ENCODE data around the gene FBRS. TPM values are rescaled to one million over a fixed set of nuclear protein-coding genes. Genes with fewer than 3 reads are reported as not detected.

The FBRS gene
- total RNA-seq, 1 donor from 2014 or later, result 66.7 TPM

DNA sequence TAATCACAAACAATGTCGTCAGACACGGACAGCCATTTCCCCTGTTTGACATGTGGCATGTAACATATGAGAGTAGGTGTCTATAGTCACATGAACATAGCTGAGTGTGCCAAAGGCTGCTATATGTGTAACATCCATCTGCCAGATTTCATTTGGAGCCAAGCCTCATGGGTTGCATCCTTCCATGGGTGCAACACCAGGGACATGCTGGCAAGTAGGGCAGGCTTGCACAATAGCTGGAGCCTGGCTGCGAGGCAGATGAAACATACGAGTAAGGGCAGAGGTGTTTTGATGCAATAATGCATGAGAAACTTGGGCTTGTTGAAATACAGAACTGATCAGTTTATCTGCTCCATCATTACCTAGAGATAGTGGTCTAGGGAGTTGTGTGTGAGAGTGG, 39.0 kb upstream of the FBRS start:
- Mint-ChIP-seq H3K27ac (ENCODE audit: unreplicated experiment) (no peak overlapping the region), H3K4me1 (ENCODE audit: low read depth, unreplicated experiment) (no peaks in the 10 kb centered on the region), H3K4me3 (ENCODE audit: unreplicated experiment) (no peak overlapping the region), H3K36me3 (ENCODE audit: unreplicated experiment) (no peaks in the 10 kb centered on the region), H3K9me3 (ENCODE audit: unreplicated experiment) (peaks cover 4% of the 10 kb centered on the region), H3K27me3 (ENCODE audit: unreplicated experiment) (peaks cover 3% of the 10 kb centered on the region)
- TF ChIP-seq, protein P1, sequence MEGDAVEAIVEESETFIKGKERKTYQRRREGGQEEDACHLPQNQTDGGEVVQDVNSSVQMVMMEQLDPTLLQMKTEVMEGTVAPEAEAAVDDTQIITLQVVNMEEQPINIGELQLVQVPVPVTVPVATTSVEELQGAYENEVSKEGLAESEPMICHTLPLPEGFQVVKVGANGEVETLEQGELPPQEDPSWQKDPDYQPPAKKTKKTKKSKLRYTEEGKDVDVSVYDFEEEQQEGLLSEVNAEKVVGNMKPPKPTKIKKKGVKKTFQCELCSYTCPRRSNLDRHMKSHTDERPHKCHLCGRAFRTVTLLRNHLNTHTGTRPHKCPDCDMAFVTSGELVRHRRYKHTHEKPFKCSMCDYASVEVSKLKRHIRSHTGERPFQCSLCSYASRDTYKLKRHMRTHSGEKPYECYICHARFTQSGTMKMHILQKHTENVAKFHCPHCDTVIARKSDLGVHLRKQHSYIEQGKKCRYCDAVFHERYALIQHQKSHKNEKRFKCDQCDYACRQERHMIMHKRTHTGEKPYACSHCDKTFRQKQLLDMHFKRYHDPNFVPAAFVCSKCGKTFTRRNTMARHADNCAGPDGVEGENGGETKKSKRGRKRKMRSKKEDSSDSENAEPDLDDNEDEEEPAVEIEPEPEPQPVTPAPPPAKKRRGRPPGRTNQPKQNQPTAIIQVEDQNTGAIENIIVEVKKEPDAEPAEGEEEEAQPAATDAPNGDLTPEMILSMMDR (IDR thresholded peaks at IDR 0.05; ENCODE audit: partially characterized antibody, unreplicated experiment), result no peak
- no peak for DNase-seq

- TF ChIP-seq, protein P1 (IDR thresholded peaks at IDR 0.05; ENCODE audit: partially characterized antibody, unreplicated experiment), result no peak
- no peak for DNase-seq
- Mint-ChIP-seq H3K9me3 (ENCODE audit: unreplicated experiment) (peaks cover 4% of the 10 kb centered on the region), H3K27me3 (ENCODE audit: unreplicated experiment) (peaks cover 5% of the 10 kb centered on the region), H3K4me1 (ENCODE audit: low read depth, unreplicated experiment) (no peaks in the 10 kb centered on the region), H3K4me3 (ENCODE audit: unreplicated experiment) (no peak overlapping the region), H3K27ac (ENCODE audit: unreplicated experiment) (no peak overlapping the region), H3K36me3 (ENCODE audit: unreplicated experiment) (no peaks in the 10 kb centered on the region)
Observed at GRCh38 chr16:30619638-30620037, 38.6 kb upstream of the FBRS start.

DNA sequence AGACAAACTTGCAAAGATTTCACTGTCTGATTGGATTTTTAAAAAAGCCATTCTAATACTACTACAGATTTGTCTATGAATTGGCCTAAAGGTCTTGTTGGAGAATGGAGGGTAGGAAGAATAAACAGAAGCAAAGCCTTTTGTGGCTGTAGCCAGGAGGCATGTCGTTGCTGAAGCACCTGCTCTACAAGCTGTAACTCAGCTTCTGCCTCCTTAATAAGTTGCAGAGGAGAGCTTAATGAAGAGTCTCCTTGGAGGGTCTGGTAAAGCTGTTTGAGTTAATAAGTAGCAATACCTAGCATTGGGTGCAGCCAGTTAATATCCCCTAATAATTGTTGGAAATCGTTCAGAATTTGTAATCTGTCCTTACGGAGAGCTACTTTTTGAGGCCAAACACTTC, 38.1 kb upstream of the FBRS start:
- H3K9me3 Mint-ChIP-seq (ENCODE audit: unreplicated experiment), result peaks cover 4% of the 10 kb centered on the region
- DNase-seq, result no peak
- no peak overlapping the region for H3K27ac Mint-ChIP-seq (ENCODE audit: unreplicated experiment)
- H3K27me3 Mint-ChIP-seq (ENCODE audit: unreplicated experiment), result peaks cover 5% of the 10 kb centered on the region
- TF ChIP-seq, protein P1 (IDR thresholded peaks at IDR 0.05; ENCODE audit: partially characterized antibody, unreplicated experiment), result no peak
- no peak overlapping the region for H3K4me3 Mint-ChIP-seq (ENCODE audit: unreplicated experiment)
- H3K36me3 Mint-ChIP-seq (ENCODE audit: unreplicated experiment), result no peaks in the 10 kb centered on the region
- H3K4me1 Mint-ChIP-seq (ENCODE audit: low read depth, unreplicated experiment), result no peaks in the 10 kb centered on the region

DNA sequence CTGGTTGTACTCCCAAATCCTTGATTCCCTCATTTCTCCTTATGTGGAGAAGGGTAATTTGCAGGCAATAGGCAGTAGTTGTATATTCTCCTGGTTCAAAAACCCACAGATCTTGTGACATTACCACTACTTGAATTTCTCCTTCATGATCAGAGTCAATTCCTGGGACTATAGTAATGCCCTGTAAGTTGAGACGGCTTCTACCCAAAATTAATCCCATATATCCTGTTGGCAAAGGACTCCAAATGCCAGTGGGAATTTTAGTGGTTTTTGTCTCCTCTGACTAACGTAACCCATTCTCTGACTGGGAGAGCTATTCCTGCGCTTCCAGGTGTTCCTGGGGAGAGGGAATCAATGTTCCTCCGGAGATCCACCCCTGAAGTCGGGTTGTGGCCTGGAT, 36.5 kb upstream of the FBRS start:
- H3K4me1 Mint-ChIP-seq (ENCODE audit: low read depth, unreplicated experiment), result no peaks in the 10 kb centered on the region
- H3K27ac Mint-ChIP-seq (ENCODE audit: unreplicated experiment), result no peak overlapping the region
- H3K9me3 Mint-ChIP-seq (ENCODE audit: unreplicated experiment), result peaks cover 4% of the 10 kb centered on the region
- H3K36me3 Mint-ChIP-seq (ENCODE audit: unreplicated experiment), result no peaks in the 10 kb centered on the region
- DNase-seq, result no peak
- TF ChIP-seq, protein P1 (IDR thresholded peaks at IDR 0.05; ENCODE audit: partially characterized antibody, unreplicated experiment), result no peak
- no peak overlapping the region for H3K4me3 Mint-ChIP-seq (ENCODE audit: unreplicated experiment)
- H3K27me3 Mint-ChIP-seq (ENCODE audit: unreplicated experiment), result peaks cover 5% of the 10 kb centered on the region

- TF ChIP-seq, protein P1 (IDR thresholded peaks at IDR 0.05; ENCODE audit: partially characterized antibody, unreplicated experiment), result no peak
- H3K27ac Mint-ChIP-seq (ENCODE audit: unreplicated experiment), result no peak overlapping the region
- peaks cover 5% of the 10 kb centered on the region for H3K27me3 Mint-ChIP-seq (ENCODE audit: unreplicated experiment)
- H3K4me3 Mint-ChIP-seq (ENCODE audit: unreplicated experiment), result no peak overlapping the region
- no peaks in the 10 kb centered on the region for H3K36me3 Mint-ChIP-seq (ENCODE audit: unreplicated experiment)
- H3K9me3 Mint-ChIP-seq (ENCODE audit: unreplicated experiment), result peaks cover 4% of the 10 kb centered on the region
- no peaks in the 10 kb centered on the region for H3K4me1 Mint-ChIP-seq (ENCODE audit: low read depth, unreplicated experiment)
- DNase-seq, result no peak
Observed at GRCh38 chr16:30622455-30623032, 35.7 kb upstream of the FBRS start.
